GM23338 (cell line): ENCODE results near the gene TBCD. TPM values are rescaled to one million over a fixed set of nuclear protein-coding genes. Genes with fewer than 3 reads are reported as not detected.

ENCODE experiments used
- ATAC-seq: fragments of 200-7000 bp; cut with Tn5 transposase; 3 replicates; pipeline ENCODE4 v1.9.1; 2020
- DNase-seq: peaks from one replicate; pipeline ENCODE4 v3.0.0-alpha.2; 2015; ENCODE audit warnings: low spot score
- H2AFZ ChIP-seq: fragments of 200-600 bp; sonication (generic); 2 replicates; pipeline ENCODE4 v1.8.0; 2016; ENCODE audit warnings: antibody characterized with exemption, mild to moderate bottlenecking, moderate library complexity
- H3F3A ChIP-seq: fragments of 200-600 bp; sonication (generic); replicated peaks from 2 replicates; pipeline ENCODE4 v1.8.0; 2017; ENCODE audit warnings: antibody characterized with exemption, mixed run types, low read depth
- H3K27ac ChIP-seq: fragments of 200-600 bp; sonication (generic); 2 replicates; pipeline ENCODE4 v1.6.1; 2016; ENCODE audit warnings: low read depth
- H3K27me3 ChIP-seq: fragments of 200-600 bp; sonication (generic); 2 replicates; pipeline ENCODE4 v1.8.0; 2016; ENCODE audit warnings: mild to moderate bottlenecking, mixed run types, moderate library complexity; ENCODE audit not compliant: insufficient read depth
- H3K36me3 ChIP-seq: fragments of 200-600 bp; sonication (generic); 2 replicates; pipeline ENCODE4 v1.8.0; 2016; ENCODE audit warnings: mild to moderate bottlenecking; ENCODE audit not compliant: insufficient read depth
- H3K4me1 ChIP-seq: fragments of 200-600 bp; sonication (generic); 2 replicates; pipeline ENCODE4 v1.8.0; 2016; ENCODE audit warnings: mild to moderate bottlenecking, moderate library complexity; ENCODE audit not compliant: insufficient read depth
- H3K4me2 ChIP-seq: fragments of 200-600 bp; sonication (generic); 2 replicates; pipeline ENCODE4 v1.7.1; 2017; ENCODE audit warnings: mixed run types
- H3K4me3 ChIP-seq: fragments of 200-600 bp; sonication (generic); 2 replicates; pipeline ENCODE4 v1.6.1; 2016; ENCODE audit warnings: mixed run types
- H3K79me2 ChIP-seq: fragments of 200-600 bp; sonication (generic); replicated peaks from 2 replicates; pipeline ENCODE4 v1.8.0; 2017; ENCODE audit warnings: mild to moderate bottlenecking; ENCODE audit not compliant: insufficient read depth
- H3K9me2 ChIP-seq: fragments of 200-600 bp; sonication (generic); 2 replicates; pipeline ENCODE4 v1.8.0; 2017; ENCODE audit not compliant: insufficient read depth
- H4K20me1 ChIP-seq: fragments of 200-600 bp; sonication (generic); replicated peaks from 2 replicates; pipeline ENCODE4 v1.8.0; 2017; ENCODE audit warnings: mild to moderate bottlenecking; ENCODE audit not compliant: insufficient read depth
- H3K27ac Mint-ChIP-seq: 2 replicates; pipeline ENCODE4 v1.8.0; 2020; ENCODE audit warnings: inconsistent platforms, mild to moderate bottlenecking, moderate library complexity, mixed read lengths
- H3K27me3 Mint-ChIP-seq: 3 replicates; pipeline ENCODE4 v1.8.0; 2022; ENCODE audit warnings: low read depth, mild to moderate bottlenecking, moderate library complexity, mixed read lengths, inconsistent platforms; ENCODE audit not compliant: insufficient read depth, poor library complexity
- H3K36me3 Mint-ChIP-seq: 3 replicates; pipeline ENCODE4 v1.8.0; 2021; ENCODE audit warnings: low read depth, mild to moderate bottlenecking, inconsistent platforms, moderate library complexity, mixed read lengths
- H3K4me1 Mint-ChIP-seq: 3 replicates; pipeline ENCODE4 v1.8.0; 2020; ENCODE audit warnings: mild to moderate bottlenecking, inconsistent platforms, mixed read lengths
- H3K4me3 Mint-ChIP-seq: 3 replicates; pipeline ENCODE4 v1.8.0; 2021; ENCODE audit warnings: moderate library complexity, mild to moderate bottlenecking, inconsistent platforms, mixed read lengths
- H3K9me3 Mint-ChIP-seq: 3 replicates; pipeline ENCODE4 v1.8.0; 2020; ENCODE audit warnings: moderate library complexity, mild to moderate bottlenecking, inconsistent platforms, mixed read lengths
- CREB1 ChIP-seq: fragments of 250-450 bp; sonication (Bioruptor Pico); IDR thresholded peaks from 2 replicates; pipeline ENCODE4 v1.5.0; 2020; ENCODE audit warnings: low read depth, mild to moderate bottlenecking, moderate library complexity
- CTCF ChIP-seq, 2 experiments: fragments of 200-600 bp in 1 of 2; sonication (generic) in 1 of 2; conservative IDR thresholded peaks; 2 replicates each; pipeline versions ENCODE4 v1.5.1 to v1.6.1; 2016 to 2017; ENCODE audit warnings: antibody characterized with exemption in 2 of 2, low read depth in 2 of 2, mild to moderate bottlenecking in 2 of 2, moderate library complexity in 1 of 2
- ETS1 ChIP-seq: IDR thresholded peaks from 2 replicates; pipeline ENCODE4 v1.6.1; 2016; ENCODE audit warnings: antibody characterized with exemption
- EZH2 ChIP-seq: fragments of 200-600 bp; sonication (generic); IDR thresholded peaks from one replicate; pipeline ENCODE4 v1.8.0; 2017; ENCODE audit warnings: antibody characterized with exemption, mild to moderate bottlenecking, low read depth; ENCODE audit not compliant: unreplicated experiment
- EZH2phosphoT487 ChIP-seq: fragments of 200-600 bp; sonication (generic); IDR thresholded peaks from one replicate; pipeline ENCODE4 v1.8.1; 2018; ENCODE audit warnings: antibody characterized with exemption; ENCODE audit not compliant: unreplicated experiment
- JUNB ChIP-seq: IDR thresholded peaks from one replicate; pipeline ENCODE4 v1.6.1; 2016; ENCODE audit warnings: antibody characterized with exemption; ENCODE audit not compliant: unreplicated experiment
- NANOG ChIP-seq: IDR thresholded peaks from 2 replicates; pipeline ENCODE4 v1.6.1; 2016; ENCODE audit warnings: antibody characterized with exemption, borderline replicate concordance
- POLR2AphosphoS5 ChIP-seq: IDR thresholded peaks from 2 replicates; pipeline ENCODE4 v1.6.1; 2016; ENCODE audit warnings: antibody characterized with exemption, low read depth
- STAT1 ChIP-seq: IDR thresholded peaks from one replicate; pipeline ENCODE4 v1.6.1; 2016; ENCODE audit warnings: antibody characterized with exemption; ENCODE audit not compliant: unreplicated experiment
- ZNF114 ChIP-seq: fragments of 250-450 bp; sonication (Bioruptor Pico); IDR thresholded peaks from 2 replicates; pipeline ENCODE4 v1.5.0; 2020; ENCODE audit warnings: mild to moderate bottlenecking, moderate library complexity
- ZNF331 ChIP-seq: fragments of 250-450 bp; sonication (Bioruptor Pico); IDR thresholded peaks from 2 replicates; pipeline ENCODE4 v1.5.0; 2020; ENCODE audit warnings: low read depth, mild to moderate bottlenecking, moderate library complexity
- ZNF462 ChIP-seq: fragments of 250-450 bp; sonication (Bioruptor Pico); IDR thresholded peaks from 2 replicates; pipeline ENCODE4 v1.5.0; 2020; ENCODE audit warnings: mild to moderate bottlenecking, moderate library complexity
- polyA plus RNA-seq: library from polyadenylated mRNA; unstranded; fragments of >200 nt; fragmentation: Nextera tagmentation; extraction: Ambion mirVana; gene quantifications from 2 replicates; pipeline ENCODE4 v1.2.1, GENCODE V29; 2016
- total RNA-seq: library from RNA; depleted of rRNA; stranded (reverse); fragments of >200 nt; shearing (Covaris generic); gene quantifications from 2 replicates; pipeline ENCODE4 v1.2.3, GENCODE V29; 2014
- TF ChIP-seq, protein P1 (sequence below): IDR thresholded peaks from one replicate; pipeline ENCODE4 v1.6.1; 2018; ENCODE audit warnings: antibody characterized with exemption; ENCODE audit not compliant: unreplicated experiment

TBCD gene
- total and polyA plus RNA-seq, 2 experiments from 2014 or later: 75.0 to 116 TPM

- Mint-ChIP-seq H3K4me1 (peaks cover 34% of the 10 kb centered on the region), H3K27me3 (peaks cover 7% of the 10 kb centered on the region), H3K27ac (no peak overlapping the region), H3K36me3 (peaks cover 5% of the 10 kb centered on the region; the same call in 2 of the 3 replicates), H3K4me3 (no peak overlapping the region), H3K9me3 (no peaks in the 10 kb centered on the region)
- Histone ChIP-seq H3K4me2 (no peak overlapping the region), H2AFZ (no peak overlapping the region), H3F3A (no peaks in the 10 kb centered on the region), H3K4me3 (no peak overlapping the region), H3K36me3 (peaks cover 5% of the 10 kb centered on the region; the same call in 1 of the 2 replicates), H3K27ac (no peak overlapping the region), H3K27me3 (no peaks in the 10 kb centered on the region), H3K4me1 (no peaks in the 10 kb centered on the region), H3K9me2 (no peaks in the 10 kb centered on the region), H3K79me2 (peaks cover 51% of the 10 kb centered on the region), H4K20me1 (peaks cover 3% of the 10 kb centered on the region; the same call in 1 of the 2 replicates)
- DNase-seq (no peak), ATAC-seq (no peak)
- TF ChIP-seq EZH2phosphoT487: no peak
- no peak for TF ChIP-seq CREB1
- TF ChIP-seq STAT1: no peak
- TF ChIP-seq NANOG: no peak
- TF ChIP-seq ZNF331 (CRISPR knock-in tag): no peak
- TF ChIP-seq, protein P1, sequence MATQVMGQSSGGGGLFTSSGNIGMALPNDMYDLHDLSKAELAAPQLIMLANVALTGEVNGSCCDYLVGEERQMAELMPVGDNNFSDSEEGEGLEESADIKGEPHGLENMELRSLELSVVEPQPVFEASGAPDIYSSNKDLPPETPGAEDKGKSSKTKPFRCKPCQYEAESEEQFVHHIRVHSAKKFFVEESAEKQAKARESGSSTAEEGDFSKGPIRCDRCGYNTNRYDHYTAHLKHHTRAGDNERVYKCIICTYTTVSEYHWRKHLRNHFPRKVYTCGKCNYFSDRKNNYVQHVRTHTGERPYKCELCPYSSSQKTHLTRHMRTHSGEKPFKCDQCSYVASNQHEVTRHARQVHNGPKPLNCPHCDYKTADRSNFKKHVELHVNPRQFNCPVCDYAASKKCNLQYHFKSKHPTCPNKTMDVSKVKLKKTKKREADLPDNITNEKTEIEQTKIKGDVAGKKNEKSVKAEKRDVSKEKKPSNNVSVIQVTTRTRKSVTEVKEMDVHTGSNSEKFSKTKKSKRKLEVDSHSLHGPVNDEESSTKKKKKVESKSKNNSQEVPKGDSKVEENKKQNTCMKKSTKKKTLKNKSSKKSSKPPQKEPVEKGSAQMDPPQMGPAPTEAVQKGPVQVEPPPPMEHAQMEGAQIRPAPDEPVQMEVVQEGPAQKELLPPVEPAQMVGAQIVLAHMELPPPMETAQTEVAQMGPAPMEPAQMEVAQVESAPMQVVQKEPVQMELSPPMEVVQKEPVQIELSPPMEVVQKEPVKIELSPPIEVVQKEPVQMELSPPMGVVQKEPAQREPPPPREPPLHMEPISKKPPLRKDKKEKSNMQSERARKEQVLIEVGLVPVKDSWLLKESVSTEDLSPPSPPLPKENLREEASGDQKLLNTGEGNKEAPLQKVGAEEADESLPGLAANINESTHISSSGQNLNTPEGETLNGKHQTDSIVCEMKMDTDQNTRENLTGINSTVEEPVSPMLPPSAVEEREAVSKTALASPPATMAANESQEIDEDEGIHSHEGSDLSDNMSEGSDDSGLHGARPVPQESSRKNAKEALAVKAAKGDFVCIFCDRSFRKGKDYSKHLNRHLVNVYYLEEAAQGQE: no peak
- no peak for TF ChIP-seq ETS1
- no peak for TF ChIP-seq JUNB
- no peak for TF ChIP-seq EZH2
- no peak for TF ChIP-seq POLR2AphosphoS5
- TF ChIP-seq ZNF114 (CRISPR knock-in tag): no peak
- TF ChIP-seq CTCF (conservative IDR thresholded peaks at IDR 0.05; ENCODE audit: low read depth in 2 of 2): no peak
- TF ChIP-seq ZNF462 (CRISPR knock-in tag): no peak
Measured at GRCh38 chr17:82861393-82861775, 109.5 kb downstream of the TBCD start.
